GM12878 (cell line): ENCODE measurements around the gene DSG2. TPM values are rescaled to one million over a fixed set of nuclear protein-coding genes. Genes with fewer than 3 reads are reported as not detected.

Experiments used
- ATF7 ChIP-seq: fragments of 450-650 bp; IDR thresholded peaks from 2 replicates; pipeline ENCODE4 v1.6.1; 2016; ENCODE audit warnings: low read depth, mild to moderate bottlenecking
- CBX5 ChIP-seq: sonication (generic); IDR thresholded peaks from 2 replicates; pipeline ENCODE4 v1.6.1; 2016; ENCODE audit warnings: low read depth, moderate library complexity, mild to moderate bottlenecking, inconsistent platforms
- EGR1 ChIP-seq, 2 experiments: IDR thresholded peaks; 1 replicate in 1 of 2; 2 replicates in 1 of 2; pipeline ENCODE4 v1.6.1; 2011 to 2012; ENCODE audit warnings: low read depth in 2 of 2, low read length in 2 of 2, borderline replicate concordance in 1 of 2, mild to moderate bottlenecking in 1 of 2, moderate library complexity in 1 of 2
- HDAC6 ChIP-seq: fragments of 200-600 bp; sonication (generic); IDR thresholded peaks from one replicate; pipeline ENCODE4 v1.8.0; 2017; ENCODE audit warnings: antibody characterized with exemption; ENCODE audit not compliant: unreplicated experiment
- IKZF1 ChIP-seq: fragments of 450-650 bp; conservative IDR thresholded peaks from 2 replicates; pipeline ENCODE4 v1.6.1; 2017; ENCODE audit warnings: antibody characterized with exemption, mild to moderate bottlenecking
- KDM1A ChIP-seq: fragments of 200-600 bp; sonication (generic); IDR thresholded peaks from 2 replicates; pipeline ENCODE4 v1.6.1; 2016; ENCODE audit warnings: borderline replicate concordance
- MYC ChIP-seq: IDR thresholded peaks from 2 replicates; pipeline ENCODE4 v1.6.1; 2011; ENCODE audit warnings: mild to moderate bottlenecking, low read length, moderate library complexity, inconsistent platforms; ENCODE audit not compliant: insufficient read depth, insufficient replicate concordance, insufficient read length, severe bottlenecking
- NR2C2 ChIP-seq: IDR thresholded peaks from 2 replicates; pipeline ENCODE4 v1.6.1; 2011; ENCODE audit warnings: borderline replicate concordance, low read depth; ENCODE audit not compliant: control insufficient read depth, insufficient read length
- SP1 ChIP-seq: IDR thresholded peaks from one replicate; pipeline ENCODE4 v1.6.1; 2011; ENCODE audit warnings: low read depth, low read length
- SRF ChIP-seq, 2 experiments: IDR thresholded peaks; 2 replicates each; pipeline ENCODE4 v1.6.1; 2011; ENCODE audit warnings: low read depth in 2 of 2, low read length in 2 of 2, mild to moderate bottlenecking in 1 of 2, moderate library complexity in 1 of 2
- ZNF622 ChIP-seq: fragments of 450-650 bp; IDR thresholded peaks from 2 replicates; pipeline ENCODE4 v1.6.1; 2017; ENCODE audit warnings: mild to moderate bottlenecking, inconsistent platforms
- polyA plus RNA-seq, 11 experiments: library from polyadenylated mRNA; depleted of rRNA in 4 of 11; unstranded in 6 of 11; stranded (reverse) in 5 of 11; fragments of >200 nt; fragmentation: Nextera tagmentation in 4 of 11; fragmentation: Illumina TruSeq in 1 of 11; extraction: Ambion mirVana in 4 of 11; extraction: Trizol in 1 of 11; gene quantifications; 1 replicate in 1 of 11; 2 replicates in 10 of 11; pipeline versions ENCODE4 v1.2.1 to v1.2.3, GENCODE V29; 2011 to 2016; ENCODE audit warnings: inconsistent platforms in 2 of 11, missing spikeins in 2 of 11, low read depth in 1 of 11
- total RNA-seq, 4 experiments: library from RNA; depleted of rRNA in 3 of 4; stranded (reverse); fragments of >200 nt in 3 of 4; fragmentation: Illumina TruSeq in 1 of 4; extraction: Trizol in 1 of 4; gene quantifications; 2 replicates each; pipeline versions ENCODE4 v1.2.1 to v1.2.3, GENCODE V29; 2013 to 2021

DSG2 gene
- total and polyA plus RNA-seq, 10 of the 15 experiments (the other 5 are each of a cell fraction or from before 2014, with no cell fraction given) = 11.7 to 46.2 (median 28.0) TPM

DNA sequence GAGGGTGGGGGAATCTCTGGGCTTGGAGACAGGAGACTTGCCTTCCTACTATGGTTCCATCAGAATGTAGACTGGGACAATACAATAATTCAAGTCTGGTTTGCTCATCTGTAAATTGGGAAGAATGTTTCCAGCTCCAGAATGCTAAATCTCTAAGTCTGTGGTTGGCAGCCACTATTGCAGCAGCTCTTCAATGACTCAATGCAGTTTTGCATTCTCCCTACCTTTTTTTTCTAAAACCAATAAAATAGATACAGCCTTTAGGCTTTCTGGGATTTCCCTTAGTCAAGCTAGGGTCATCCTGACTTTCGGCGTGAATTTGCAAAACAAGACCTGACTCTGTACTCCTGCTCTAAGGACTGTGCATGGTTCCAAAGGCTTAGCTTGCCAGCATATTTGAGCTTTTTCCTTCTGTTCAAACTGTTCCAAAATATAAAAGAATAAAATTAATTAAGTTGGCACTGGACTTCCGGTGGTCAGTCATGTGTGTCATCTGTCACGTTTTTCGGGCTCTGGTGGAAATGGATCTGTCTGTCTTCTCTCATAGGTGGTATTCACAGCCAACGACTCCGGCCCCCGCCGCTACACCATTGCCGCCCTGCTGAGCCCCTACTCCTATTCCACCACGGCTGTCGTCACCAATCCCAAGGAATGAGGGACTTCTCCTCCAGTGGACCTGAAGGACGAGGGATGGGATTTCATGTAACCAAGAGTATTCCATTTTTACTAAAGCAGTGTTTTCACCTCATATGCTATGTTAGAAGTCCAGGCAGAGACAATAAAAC lies 100.2 kb downstream of the DSG2 start (continued):
- no peak for TF ChIP-seq EGR1 (IDR thresholded peaks at IDR 0.05; ENCODE audit: borderline replicate concordance in 1 of 2, low read depth in 2 of 2, low read length in 2 of 2)
- TF ChIP-seq SRF (IDR thresholded peaks at IDR 0.05; ENCODE audit: low read depth in 2 of 2, low read length in 2 of 2) = no peak
- TF ChIP-seq HDAC6 = no peak
- TF ChIP-seq SP1 = no peak
- no peak for TF ChIP-seq ZNF622
- no peak for TF ChIP-seq MYC
- TF ChIP-seq KDM1A = no peak
- no peak for TF ChIP-seq IKZF1
- no peak for TF ChIP-seq ATF7
- no peak for TF ChIP-seq CBX5
- TF ChIP-seq NR2C2 = no peak
- TF ChIP-seq, all 136 proteins: peak for 0

Other genes starting within 250 kb of the DSG2 start
- gene DSG1, start 180.0 kb upstream of the DSG2 start, total RNA-seq (2014; rRNA removed) = 4.9 and 5.2 TPM in 2 replicates
- 4.5 and 5.0 TPM in 2 replicates for gene DSG1, start 180.0 kb upstream of the DSG2 start, total RNA-seq (2014; rRNA removed; fragmentation: Illumina TruSeq; extraction: Trizol)
- gene DSG1, start 180.0 kb upstream of the DSG2 start, total RNA-seq (2021) = 2.8 and 3.9 TPM in 2 replicates
- gene DSG1, start 180.0 kb upstream of the DSG2 start, polyA plus RNA-seq (2011; rRNA removed) = 0.10 TPM in 1 of 2 replicates, not detected in the other
- 3.6 and 4.6 TPM in 2 replicates for gene DSG1, start 180.0 kb upstream of the DSG2 start, polyA plus RNA-seq (2014; fragmentation: Illumina TruSeq; extraction: Trizol)
- under 1 TPM; 0.48 to 0.71 TPM for gene DSG1, start 180.0 kb upstream of the DSG2 start, polyA plus RNA-seq (2014; fragmentation: Nextera tagmentation; extraction: Ambion mirVana)
- 1.7 and 2.0 TPM in 2 replicates for gene DSG1, start 180.0 kb upstream of the DSG2 start, polyA plus RNA-seq (2014; rRNA removed)
- 1 to 10 TPM; 2.3 to 3.5 TPM for gene DSG1, start 180.0 kb upstream of the DSG2 start, polyA plus RNA-seq (2016; fragmentation: Nextera tagmentation; extraction: Ambion mirVana)
- gene DSG4, start 121.4 kb upstream of the DSG2 start, total RNA-seq (2014; rRNA removed) = 0.17 and 0.22 TPM in 2 replicates
- gene DSG4, start 121.4 kb upstream of the DSG2 start, total RNA-seq (2014; rRNA removed; fragmentation: Illumina TruSeq; extraction: Trizol) = 0.18 and 0.27 TPM in 2 replicates
- 0.13 and 0.16 TPM in 2 replicates for gene DSG4, start 121.4 kb upstream of the DSG2 start, total RNA-seq (2021)
- not detected in 2 replicates for gene DSG4, start 121.4 kb upstream of the DSG2 start, polyA plus RNA-seq (2011; rRNA removed)
- 0.13 and 0.16 TPM in 2 replicates for gene DSG4, start 121.4 kb upstream of the DSG2 start, polyA plus RNA-seq (2014; fragmentation: Illumina TruSeq; extraction: Trizol)
- gene DSG4, start 121.4 kb upstream of the DSG2 start, polyA plus RNA-seq (2014; fragmentation: Nextera tagmentation; extraction: Ambion mirVana) = under 1 TPM; 0.07 to 0.18 TPM
- 0.11 and 0.13 TPM in 2 replicates for gene DSG4, start 121.4 kb upstream of the DSG2 start, polyA plus RNA-seq (2014; rRNA removed)
- under 1 TPM; 0.25 to 0.59 TPM for gene DSG4, start 121.4 kb upstream of the DSG2 start, polyA plus RNA-seq (2016; fragmentation: Nextera tagmentation; extraction: Ambion mirVana)
- gene DSG3, start 50.4 kb upstream of the DSG2 start, total RNA-seq (2014; rRNA removed) = 0.28 and 0.49 TPM in 2 replicates
- gene DSG3, start 50.4 kb upstream of the DSG2 start, total RNA-seq (2014; rRNA removed; fragmentation: Illumina TruSeq; extraction: Trizol) = 0.36 and 0.41 TPM in 2 replicates
- 0.24 and 0.31 TPM in 2 replicates for gene DSG3, start 50.4 kb upstream of the DSG2 start, total RNA-seq (2021)
- 0.01 TPM in 1 of 2 replicates, not detected in the other for gene DSG3, start 50.4 kb upstream of the DSG2 start, polyA plus RNA-seq (2011; rRNA removed)
- gene DSG3, start 50.4 kb upstream of the DSG2 start, polyA plus RNA-seq (2014; fragmentation: Illumina TruSeq; extraction: Trizol) = 0.27 and 0.34 TPM in 2 replicates
- under 1 TPM; 0.05 to 0.14 TPM for gene DSG3, start 50.4 kb upstream of the DSG2 start, polyA plus RNA-seq (2014; fragmentation: Nextera tagmentation; extraction: Ambion mirVana)
- 0.16 and 0.32 TPM in 2 replicates for gene DSG3, start 50.4 kb upstream of the DSG2 start, polyA plus RNA-seq (2014; rRNA removed)
- under 1 TPM; 0.21 to 0.31 TPM for gene DSG3, start 50.4 kb upstream of the DSG2 start, polyA plus RNA-seq (2016; fragmentation: Nextera tagmentation; extraction: Ambion mirVana)
- gene TTR, start 93.7 kb downstream of the DSG2 start, total RNA-seq (2014; rRNA removed) = not detected in 2 replicates
- gene TTR, start 93.7 kb downstream of the DSG2 start, total RNA-seq (2014; rRNA removed; fragmentation: Illumina TruSeq; extraction: Trizol) = not detected in 2 replicates
- 0.93 and 1.2 TPM in 2 replicates for gene TTR, start 93.7 kb downstream of the DSG2 start, total RNA-seq (2021)
- not detected in 2 replicates for gene TTR, start 93.7 kb downstream of the DSG2 start, polyA plus RNA-seq (2011; rRNA removed)
- gene TTR, start 93.7 kb downstream of the DSG2 start, polyA plus RNA-seq (2014; fragmentation: Illumina TruSeq; extraction: Trizol) = not detected in 2 replicates
- under 1 TPM in 1 of 2 experiments, not detected in 1; 0.05 TPM for gene TTR, start 93.7 kb downstream of the DSG2 start, polyA plus RNA-seq (2014; fragmentation: Nextera tagmentation; extraction: Ambion mirVana)
- not detected in 2 replicates for gene TTR, start 93.7 kb downstream of the DSG2 start, polyA plus RNA-seq (2014; rRNA removed)
- not detected for gene TTR, start 93.7 kb downstream of the DSG2 start, polyA plus RNA-seq (2016; fragmentation: Nextera tagmentation; extraction: Ambion mirVana)
- gene B4GALT6, start 186.4 kb downstream of the DSG2 start, total RNA-seq (2014; rRNA removed) = 14.8 and 17.8 TPM in 2 replicates
- 20.8 and 21.9 TPM in 2 replicates for gene B4GALT6, start 186.4 kb downstream of the DSG2 start, total RNA-seq (2014; rRNA removed; fragmentation: Illumina TruSeq; extraction: Trizol)
- 43.0 and 44.5 TPM in 2 replicates for gene B4GALT6, start 186.4 kb downstream of the DSG2 start, total RNA-seq (2021)
- 47.4 and 82.7 TPM in 2 replicates for gene B4GALT6, start 186.4 kb downstream of the DSG2 start, polyA plus RNA-seq (2011; rRNA removed)
- gene B4GALT6, start 186.4 kb downstream of the DSG2 start, polyA plus RNA-seq (2014; fragmentation: Illumina TruSeq; extraction: Trizol) = 35.7 and 48.3 TPM in 2 replicates
- gene B4GALT6, start 186.4 kb downstream of the DSG2 start, polyA plus RNA-seq (2014; fragmentation: Nextera tagmentation; extraction: Ambion mirVana) = 10 to 100 TPM; 13.4 to 14.1 TPM
- gene B4GALT6, start 186.4 kb downstream of the DSG2 start, polyA plus RNA-seq (2014; rRNA removed) = 20.2 and 21.3 TPM in 2 replicates
- gene B4GALT6, start 186.4 kb downstream of the DSG2 start, polyA plus RNA-seq (2016; fragmentation: Nextera tagmentation; extraction: Ambion mirVana) = 10 to 100 TPM; 11.9 to 13.6 TPM